OCI-M2 (cell line): Measurements from ENCODE around the gene MYL10.

Source experiments
- DNase-seq: peaks from one replicate; lab custom pipeline; 2025; ENCODE audit not compliant: unreplicated experiment; lab: John Stamatoyannopoulos, UW

MYL10 gene

GRCh38 chr7:101629171-101629570 lies at the start of gene MYL10:
MYL10 (minus strand) TSS chr7:101629296; CDS start chr7:101629118, 178 bp downstream.
- no peak for DNase-seq

DNA sequence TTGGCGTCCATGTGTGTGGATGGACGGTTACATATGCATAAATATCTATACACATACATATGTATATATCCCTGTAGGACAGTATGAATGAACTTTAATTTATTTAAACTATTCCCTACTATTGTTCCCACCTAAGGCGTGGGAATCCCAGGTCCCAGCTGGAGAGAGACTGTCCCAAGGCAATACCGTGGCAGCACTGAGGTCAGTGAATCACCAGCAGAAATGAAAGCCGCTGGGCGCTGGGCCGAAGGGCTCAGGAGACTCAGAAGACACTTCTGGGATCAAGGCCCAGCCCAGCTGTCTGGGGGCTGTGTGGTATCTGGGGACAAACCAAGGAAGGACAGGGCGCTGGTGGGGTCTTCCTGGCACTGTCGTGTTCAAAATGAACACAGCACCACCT lies 49.6 kb upstream of the MYL10 start:
- DNase-seq = no peak

GRCh38 chr7:101677797-101678479 lies 48.8 kb upstream of the MYL10 start:
- no peak for DNase-seq

- DNase-seq = no peak
Observed at GRCh38 chr7:101677391-101677790, 48.3 kb upstream of the MYL10 start.

DNA sequence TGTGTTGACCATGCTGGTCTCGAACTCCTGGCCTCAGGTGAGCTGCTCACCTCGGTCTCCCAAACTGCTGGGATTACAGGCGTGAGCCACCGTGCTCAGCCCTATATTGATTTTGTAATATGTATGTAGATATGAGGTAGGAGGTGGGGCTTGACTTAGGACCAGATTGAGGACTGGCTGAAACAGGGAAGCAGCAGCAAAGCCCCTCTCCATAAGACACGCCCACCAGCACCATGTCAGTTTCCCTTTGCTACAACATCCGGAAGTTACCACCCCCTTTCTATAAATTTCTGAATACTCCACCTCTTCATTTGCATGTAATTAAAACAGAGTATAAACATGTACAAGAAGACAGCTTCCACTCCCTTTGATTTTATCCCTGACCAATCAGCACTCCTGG lies 47.9 kb upstream of the MYL10 start:
- DNase-seq = no peak

DNA sequence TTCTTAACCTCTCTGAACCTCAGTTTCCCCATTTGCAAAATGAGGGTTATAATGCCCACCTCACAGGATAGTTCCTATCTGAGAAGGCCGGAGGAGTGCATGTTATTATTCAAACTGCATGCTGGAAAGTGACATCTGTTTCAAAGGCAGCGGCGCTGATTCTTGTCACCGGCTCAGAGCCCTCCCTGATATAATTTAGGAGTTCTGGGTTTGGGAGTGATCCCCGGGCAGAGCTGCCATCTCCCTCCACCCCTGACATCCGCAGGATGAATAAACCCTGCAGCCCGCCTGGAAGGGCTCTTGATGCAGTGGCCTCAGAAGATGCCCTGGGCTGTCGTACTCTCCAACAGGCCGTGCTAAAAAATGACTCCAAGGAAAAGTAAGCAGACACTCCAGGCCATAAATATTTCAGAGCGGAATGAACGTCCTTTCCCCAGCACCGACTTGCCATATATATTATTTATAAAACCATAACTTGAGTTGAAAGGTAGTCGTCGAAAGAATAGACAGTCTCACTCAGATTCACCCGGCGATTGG lies 47.0 kb upstream of the MYL10 start:
- no peak for DNase-seq

- no peak for DNase-seq
Observed at GRCh38 chr7:101674439-101674838, 45.3 kb upstream of the MYL10 start.

DNA sequence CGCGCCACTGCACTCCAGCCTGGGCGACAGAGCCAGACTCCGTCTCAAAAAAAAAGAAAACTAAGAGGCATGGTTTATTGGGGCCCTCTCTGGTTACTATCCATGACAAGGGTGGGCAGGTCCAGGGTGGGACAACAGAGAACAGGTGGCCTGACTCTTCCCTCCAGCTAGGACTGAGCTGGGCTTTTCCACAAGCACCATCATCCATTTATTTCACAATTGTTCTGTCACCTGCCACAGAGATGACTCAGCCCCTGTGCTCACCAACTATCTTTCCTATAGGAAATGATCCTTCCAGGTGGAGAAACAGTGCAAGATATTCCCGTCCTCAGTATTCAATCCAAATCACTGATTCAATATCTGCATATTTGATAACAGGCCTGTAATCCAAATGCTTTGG lies 44.9 kb upstream of the MYL10 start:
- no peak for DNase-seq

- DNase-seq = no peak
Observed at GRCh38 chr7:101673315-101673714, 44.2 kb upstream of the MYL10 start.

GRCh38 chr7:101671371-101672356 lies 42.6 kb upstream of the MYL10 start:
- no peak for DNase-seq

- DNase-seq = no peak
Observed at GRCh38 chr7:101669307-101669706, 40.2 kb upstream of the MYL10 start.

GRCh38 chr7:101668726-101669125 lies 39.6 kb upstream of the MYL10 start:
- DNase-seq = no peak

DNA sequence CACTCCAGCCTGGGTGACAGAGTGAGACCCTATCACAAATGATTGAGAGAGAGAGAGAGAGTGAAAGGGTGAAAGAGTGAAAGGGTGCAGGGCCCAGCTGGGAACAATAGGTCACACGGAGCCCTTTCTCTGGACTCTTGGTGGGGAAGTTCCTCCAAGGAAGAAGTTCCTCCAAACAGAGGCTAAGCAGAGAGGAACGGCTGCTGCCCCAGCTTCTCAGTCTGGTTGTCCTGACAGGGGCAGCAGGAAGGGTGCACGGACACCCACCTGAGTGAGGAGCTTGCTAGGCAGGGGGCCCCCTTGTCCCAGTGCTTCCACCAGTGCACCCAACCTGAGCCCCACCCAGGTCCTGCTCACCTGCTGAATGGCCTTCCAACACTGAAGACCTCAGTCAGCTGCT lies 38.8 kb upstream of the MYL10 start:
- DNase-seq = no peak

GRCh38 chr7:101667399-101667798 lies 38.3 kb upstream of the MYL10 start:
- DNase-seq = no peak

- DNase-seq = no peak
Observed at GRCh38 chr7:101666741-101667140, 37.6 kb upstream of the MYL10 start.

DNA sequence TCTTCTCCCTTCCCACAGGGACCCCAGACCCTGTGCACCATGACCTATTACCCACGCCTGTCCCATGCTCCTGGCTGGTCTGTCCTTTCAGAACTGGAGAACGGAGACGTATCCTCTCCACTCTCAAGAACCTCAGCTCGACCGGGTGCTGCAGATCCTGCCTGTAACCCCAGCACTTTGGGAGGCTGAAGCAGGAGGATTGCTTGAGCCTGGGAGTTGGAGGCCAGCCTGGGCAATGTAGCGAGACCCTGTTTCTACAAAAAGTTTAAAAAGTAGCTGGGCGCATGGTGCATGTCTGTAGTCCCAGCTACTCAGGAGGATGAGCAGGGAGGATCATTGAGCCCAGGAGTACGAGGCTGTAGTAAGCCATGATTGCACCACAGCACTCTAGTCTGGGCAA lies 37.2 kb upstream of the MYL10 start:
- no peak for DNase-seq

DNA sequence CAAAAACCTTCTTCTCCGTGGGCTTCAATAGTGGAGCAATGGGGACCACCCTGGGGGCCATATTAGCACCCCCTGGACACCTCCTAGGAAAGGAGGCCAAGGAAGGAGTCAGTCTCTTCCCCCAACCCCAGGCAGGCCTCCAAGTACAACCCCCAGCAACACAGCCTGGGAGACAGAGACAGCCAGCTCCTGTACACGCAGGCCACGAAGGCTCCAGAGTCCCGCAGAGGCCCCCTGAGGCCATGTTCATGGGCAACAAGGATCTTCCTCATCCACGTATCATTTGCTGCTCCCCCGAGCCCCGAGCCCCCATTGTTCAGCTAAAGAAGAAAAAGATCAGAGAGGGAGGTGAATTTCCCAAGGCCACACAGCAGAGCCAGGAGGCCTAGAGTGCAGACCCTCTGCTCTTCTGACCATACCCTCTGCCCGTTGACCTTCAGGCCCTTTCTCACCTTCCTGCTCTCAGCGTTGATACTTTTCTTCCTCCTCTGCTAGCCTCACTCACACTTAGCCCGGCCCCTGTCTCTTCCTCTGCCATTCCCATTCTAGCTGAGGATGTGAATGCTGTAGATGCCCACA lies 35.9 kb upstream of the MYL10 start:
- DNase-seq = no peak

- no peak for DNase-seq
Observed at GRCh38 chr7:101664436-101664835, 35.3 kb upstream of the MYL10 start.

DNA sequence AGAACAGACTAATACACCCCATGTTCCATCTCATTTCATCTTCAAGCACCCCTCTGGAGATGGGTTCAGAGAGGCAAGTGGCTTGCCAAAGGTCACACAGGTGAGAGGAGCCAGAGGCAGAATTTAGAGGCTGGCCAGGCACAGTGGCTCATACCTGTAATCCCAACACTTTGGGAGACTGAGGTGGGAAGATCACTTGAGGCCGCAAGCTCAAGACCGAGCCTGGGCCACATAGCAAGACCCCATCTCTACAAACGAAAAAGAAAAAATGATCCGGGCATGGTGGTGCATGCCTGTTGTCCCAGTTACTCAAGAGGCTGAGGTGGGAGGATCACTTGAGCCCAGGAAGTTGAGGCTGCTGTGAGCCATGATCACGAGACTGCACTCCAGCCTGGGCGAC lies 34.7 kb upstream of the MYL10 start:
- DNase-seq = no peak

GRCh38 chr7:101662447-101662998 lies 33.4 kb upstream of the MYL10 start:
- DNase-seq = no peak

- DNase-seq = no peak
Observed at GRCh38 chr7:101659706-101660105, 30.6 kb upstream of the MYL10 start.
